AG09309 (cell line): ENCODE data around the gene GPC3.

Experiments
- DNase-seq: peaks from one replicate; pipeline ENCODE4 v3.0.0-alpha.2; 2010; ENCODE audit warnings: low read depth
- H3K4me3 ChIP-seq: 2 replicates; pipeline ENCODE4 v1.5.1; 2011; ENCODE audit warnings: mild to moderate bottlenecking, low read depth, low read length, moderate library complexity; ENCODE audit not compliant: control insufficient read depth
- TF ChIP-seq, protein P1 (sequence below): IDR thresholded peaks from 2 replicates; pipeline ENCODE4 v1.5.1; 2011; ENCODE audit warnings: mild to moderate bottlenecking, low read depth, low read length, inconsistent platforms; ENCODE audit not compliant: insufficient read depth, control insufficient read depth; ENCODE audit errors: missing control alignments

Gene GPC3

DNA sequence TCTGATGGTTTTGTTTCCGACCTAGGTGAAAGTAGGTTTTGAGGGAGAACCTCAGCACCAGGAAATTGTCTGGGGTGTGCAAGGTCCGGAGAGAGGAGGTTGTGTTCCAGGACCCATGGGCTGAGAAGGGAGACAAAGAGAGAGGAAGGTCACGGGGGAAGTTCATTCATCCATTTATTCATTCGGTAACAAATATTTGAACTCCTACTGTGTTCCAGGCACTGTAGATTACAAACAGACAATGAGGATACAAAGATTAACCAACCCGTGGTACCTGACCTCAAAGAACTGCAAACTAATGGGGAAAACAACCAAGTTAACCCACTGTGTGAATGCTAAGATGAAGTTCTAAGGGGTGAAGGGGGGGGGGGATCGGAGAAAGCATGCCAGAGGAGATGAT, 1.8 kb upstream of the GPC3 start:
- no peak for DNase-seq
- no peak overlapping the region for H3K4me3 ChIP-seq
- TF ChIP-seq, protein P1, sequence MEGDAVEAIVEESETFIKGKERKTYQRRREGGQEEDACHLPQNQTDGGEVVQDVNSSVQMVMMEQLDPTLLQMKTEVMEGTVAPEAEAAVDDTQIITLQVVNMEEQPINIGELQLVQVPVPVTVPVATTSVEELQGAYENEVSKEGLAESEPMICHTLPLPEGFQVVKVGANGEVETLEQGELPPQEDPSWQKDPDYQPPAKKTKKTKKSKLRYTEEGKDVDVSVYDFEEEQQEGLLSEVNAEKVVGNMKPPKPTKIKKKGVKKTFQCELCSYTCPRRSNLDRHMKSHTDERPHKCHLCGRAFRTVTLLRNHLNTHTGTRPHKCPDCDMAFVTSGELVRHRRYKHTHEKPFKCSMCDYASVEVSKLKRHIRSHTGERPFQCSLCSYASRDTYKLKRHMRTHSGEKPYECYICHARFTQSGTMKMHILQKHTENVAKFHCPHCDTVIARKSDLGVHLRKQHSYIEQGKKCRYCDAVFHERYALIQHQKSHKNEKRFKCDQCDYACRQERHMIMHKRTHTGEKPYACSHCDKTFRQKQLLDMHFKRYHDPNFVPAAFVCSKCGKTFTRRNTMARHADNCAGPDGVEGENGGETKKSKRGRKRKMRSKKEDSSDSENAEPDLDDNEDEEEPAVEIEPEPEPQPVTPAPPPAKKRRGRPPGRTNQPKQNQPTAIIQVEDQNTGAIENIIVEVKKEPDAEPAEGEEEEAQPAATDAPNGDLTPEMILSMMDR: no peak

DNA sequence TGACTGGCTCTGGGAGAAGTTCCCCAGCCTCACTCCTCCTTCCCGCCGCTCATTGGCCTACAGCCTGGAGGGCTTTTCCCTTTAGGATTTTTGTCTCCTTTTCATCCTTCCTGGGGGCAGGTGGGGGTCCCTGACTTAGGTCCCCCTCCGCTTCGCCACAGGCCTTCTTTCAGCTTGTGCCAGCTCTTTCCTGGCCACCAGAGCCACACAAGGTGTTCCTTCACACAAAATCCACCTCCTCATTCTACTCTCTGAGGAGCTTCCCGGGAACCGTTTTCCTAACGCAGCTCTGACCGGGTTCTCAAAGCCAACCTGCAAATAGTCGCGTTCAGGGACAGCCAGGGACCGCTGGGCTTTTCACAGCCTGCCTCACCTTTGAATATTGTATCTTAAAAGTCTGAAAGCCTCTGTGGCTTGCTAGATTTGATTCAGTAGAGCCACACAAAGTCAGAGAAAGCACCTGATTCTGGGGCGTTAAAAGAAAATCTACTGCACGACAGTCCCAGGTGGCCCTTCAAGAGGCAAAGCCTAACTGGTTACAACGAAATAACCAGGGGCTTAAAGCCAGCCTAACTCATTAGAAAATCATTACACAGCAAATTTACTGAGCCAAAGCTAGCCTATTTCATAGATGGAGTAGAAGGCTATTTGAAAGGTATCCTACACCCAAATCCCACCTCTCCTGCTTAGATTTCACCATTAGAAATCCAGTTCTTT, 731 bp upstream of the GPC3 start:
- no peak for DNase-seq
- no peak overlapping the region for H3K4me3 ChIP-seq

DNA sequence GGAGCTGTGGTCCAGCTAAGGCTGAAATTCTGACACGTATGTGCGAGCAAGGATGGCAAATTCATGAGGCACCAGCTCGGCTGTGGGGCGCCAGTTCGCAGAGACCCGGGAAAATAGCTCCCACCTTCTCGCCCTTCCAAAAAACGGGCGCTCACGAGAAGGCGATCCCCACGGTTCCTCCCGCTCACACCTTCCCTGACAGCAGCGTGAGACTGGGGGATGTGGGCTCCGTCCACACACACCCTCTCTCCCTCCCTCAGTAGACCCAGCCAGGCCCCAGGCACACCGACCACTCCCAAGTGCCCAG, 584 bp downstream of the GPC3 start:
- no peak for DNase-seq
- H3K4me3 ChIP-seq: no peak overlapping the region
- TF ChIP-seq, protein P1: no peak

More for the DNA sequence above, 731 bp upstream of the GPC3 start:
- TF ChIP-seq, protein P1: no peak

DNA sequence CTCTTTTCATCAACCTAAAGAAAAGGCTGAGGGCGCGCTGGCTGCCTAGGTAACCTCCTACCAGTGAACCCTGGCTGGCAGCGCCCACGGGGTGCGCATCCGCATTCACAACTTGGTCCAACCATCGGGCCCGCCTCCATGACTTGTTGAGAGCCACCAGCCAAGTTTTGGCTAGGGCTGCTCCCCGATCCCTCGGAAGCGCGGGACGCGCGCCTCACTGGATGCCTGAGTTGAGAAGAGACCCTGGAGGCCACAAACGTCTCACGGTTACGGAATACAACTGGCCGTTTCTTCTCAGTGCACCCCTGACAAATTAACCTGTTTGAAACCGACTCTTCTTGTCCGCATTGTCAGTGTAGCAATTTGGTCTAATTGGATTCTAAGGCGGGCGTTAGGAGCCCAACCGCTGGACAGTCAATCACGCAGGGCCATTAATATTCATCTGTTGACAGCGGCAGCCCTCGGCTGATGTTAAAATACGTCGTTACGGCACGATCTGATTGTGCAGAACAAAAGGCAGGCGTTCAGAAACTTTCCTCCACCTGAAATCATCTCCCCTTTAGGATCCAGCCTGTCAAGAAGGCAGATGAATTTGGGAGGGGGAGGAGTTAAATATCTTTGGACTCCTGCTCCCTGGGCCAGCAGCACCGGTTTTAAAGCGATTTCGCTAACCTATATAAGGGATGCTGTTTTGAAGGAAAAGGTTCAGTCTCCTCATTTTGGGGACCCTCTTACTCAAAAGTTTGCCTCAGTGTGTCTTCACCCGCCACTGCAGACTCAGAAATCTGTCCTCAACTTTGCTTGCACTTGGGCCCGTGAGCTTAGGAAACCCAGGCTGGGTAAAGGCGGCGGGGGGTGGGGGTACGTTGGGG, 1.2 kb downstream of the GPC3 start:
- no peak overlapping the region for H3K4me3 ChIP-seq
- TF ChIP-seq, protein P1: no peak
- DNase-seq: no peak

DNA sequence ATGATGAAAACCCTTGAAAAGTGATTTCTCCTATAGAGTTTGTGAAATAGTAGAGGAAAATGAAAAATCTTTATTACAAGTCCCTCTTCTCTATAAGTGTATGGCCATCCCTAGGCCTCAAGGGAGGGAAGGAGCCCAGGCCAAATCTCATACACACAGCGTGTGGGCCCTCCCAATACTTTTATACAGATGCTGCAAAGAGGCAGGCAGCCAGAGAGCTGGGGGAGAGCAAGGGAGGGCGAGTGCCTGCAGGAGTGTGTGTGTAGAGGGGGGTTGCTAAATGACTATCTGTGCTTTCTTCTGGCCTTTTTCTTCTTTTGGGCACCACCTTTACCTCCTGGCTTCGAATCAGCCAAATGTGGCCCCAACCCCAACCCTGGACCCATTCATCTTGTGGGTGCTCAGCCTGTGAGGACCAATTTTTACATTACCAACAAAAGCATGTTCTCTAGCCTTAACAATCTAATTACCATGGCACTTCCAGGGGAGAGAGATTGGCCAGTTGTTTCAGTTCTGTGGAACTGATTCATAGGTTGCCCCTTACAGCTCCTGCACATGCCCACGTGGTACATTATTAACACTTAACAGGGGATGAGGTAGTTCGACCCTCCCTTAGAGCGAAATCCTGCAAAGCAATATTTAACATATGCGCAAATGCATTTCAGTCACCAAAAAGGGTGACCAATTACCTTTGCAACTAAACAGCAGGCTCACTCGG, 2.0 kb downstream of the GPC3 start:
- H3K4me3 ChIP-seq: no peak overlapping the region
- TF ChIP-seq, protein P1: no peak
- DNase-seq: no peak

DNA sequence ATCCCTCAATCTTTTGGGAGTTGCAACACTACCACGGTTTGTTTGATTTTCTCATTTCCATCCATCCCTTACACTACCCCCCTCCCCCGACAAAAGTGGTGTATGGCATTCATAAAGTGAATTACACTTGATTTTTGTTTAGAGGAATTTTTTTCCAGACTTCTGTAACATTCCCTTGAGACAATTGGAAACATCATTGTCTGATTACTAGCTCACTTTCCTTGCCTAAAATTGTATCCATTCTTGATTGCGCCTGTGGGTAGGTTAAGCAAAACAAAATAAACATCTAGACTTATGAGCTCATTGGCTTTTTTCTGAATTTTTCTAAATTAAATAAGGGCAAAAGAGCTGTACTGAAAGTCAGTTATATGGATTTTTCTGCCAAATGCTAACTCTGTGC, 3.5 kb downstream of the GPC3 start:
- H3K4me3 ChIP-seq: no peak overlapping the region
- DNase-seq: no peak
- TF ChIP-seq, protein P1: no peak
